Renal cortex interstitium (tissue), 15 donors: ENCODE data around the gene MMP28. TPM values are rescaled to one million over a fixed set of nuclear protein-coding genes. Genes with fewer than 3 reads are reported as not detected.

Experiments
- DNase-seq, 11 donors: peaks; one replicate each; pipeline ENCODE4 v3.0.0-alpha.2; 2013; ENCODE audit warnings: low read depth in 9 of 11, low spot score in 4 of 11; ENCODE audit errors: extremely low read depth in 1 of 11
- long read RNA-seq, 16 experiments: transcript quantifications; one replicate each; lab custom pipeline, GENCODE V29; 2026
- polyA plus RNA-seq, 3 donors: library from polyadenylated mRNA; unstranded; fragments of 120-200 nt; gene quantifications; one replicate each; pipeline ENCODE4 v1.2.1, GENCODE V29; 2013; ENCODE audit not compliant: insufficient read length in 3 of 3

MMP28 gene, protein sequence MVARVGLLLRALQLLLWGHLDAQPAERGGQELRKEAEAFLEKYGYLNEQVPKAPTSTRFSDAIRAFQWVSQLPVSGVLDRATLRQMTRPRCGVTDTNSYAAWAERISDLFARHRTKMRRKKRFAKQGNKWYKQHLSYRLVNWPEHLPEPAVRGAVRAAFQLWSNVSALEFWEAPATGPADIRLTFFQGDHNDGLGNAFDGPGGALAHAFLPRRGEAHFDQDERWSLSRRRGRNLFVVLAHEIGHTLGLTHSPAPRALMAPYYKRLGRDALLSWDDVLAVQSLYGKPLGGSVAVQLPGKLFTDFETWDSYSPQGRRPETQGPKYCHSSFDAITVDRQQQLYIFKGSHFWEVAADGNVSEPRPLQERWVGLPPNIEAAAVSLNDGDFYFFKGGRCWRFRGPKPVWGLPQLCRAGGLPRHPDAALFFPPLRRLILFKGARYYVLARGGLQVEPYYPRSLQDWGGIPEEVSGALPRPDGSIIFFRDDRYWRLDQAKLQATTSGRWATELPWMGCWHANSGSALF
- polyA plus RNA-seq: 1 to 10 TPM; 1.3 to 2.4 (median 2.1) TPM
- long read RNA-seq, donor 1, partial matches to known transcripts: 0 of 1 reads
- long read RNA-seq, donor 1, other reads (novel, unspliced or antisense): 0 of 1 reads
- long read RNA-seq, donor 2: 0 reads
- long read RNA-seq, donor 3, partial matches to known transcripts: 0 of 3 reads
- long read RNA-seq, donor 3, other reads (novel, unspliced or antisense): 0 of 3 reads
- long read RNA-seq, donor 4: 0 reads
- long read RNA-seq, donor 5: 0 reads
- long read RNA-seq, donor 6, partial matches to known transcripts: 128 of 136 reads
- long read RNA-seq, donor 6, other reads (novel, unspliced or antisense): 6 of 136 reads
- long read RNA-seq, donor 7: 0 reads
- long read RNA-seq, donor 8: 0 reads
- long read RNA-seq, donor 9: 0 reads
- long read RNA-seq, donor 10, partial matches to known transcripts: 0 of 3 reads
- long read RNA-seq, donor 10, other reads (novel, unspliced or antisense): 0 of 3 reads
- long read RNA-seq, donor 11: 0 reads
- long read RNA-seq, donor 12: 0 reads
- long read RNA-seq, donor 13: 0 reads
- long read RNA-seq, donor 14: 0 reads
- long read RNA-seq, donor 15: 0 reads
- long read RNA-seq, donor 16, partial matches to known transcripts: 0 of 2 reads
- long read RNA-seq, donor 16, other reads (novel, unspliced or antisense): 0 of 2 reads

DNA sequence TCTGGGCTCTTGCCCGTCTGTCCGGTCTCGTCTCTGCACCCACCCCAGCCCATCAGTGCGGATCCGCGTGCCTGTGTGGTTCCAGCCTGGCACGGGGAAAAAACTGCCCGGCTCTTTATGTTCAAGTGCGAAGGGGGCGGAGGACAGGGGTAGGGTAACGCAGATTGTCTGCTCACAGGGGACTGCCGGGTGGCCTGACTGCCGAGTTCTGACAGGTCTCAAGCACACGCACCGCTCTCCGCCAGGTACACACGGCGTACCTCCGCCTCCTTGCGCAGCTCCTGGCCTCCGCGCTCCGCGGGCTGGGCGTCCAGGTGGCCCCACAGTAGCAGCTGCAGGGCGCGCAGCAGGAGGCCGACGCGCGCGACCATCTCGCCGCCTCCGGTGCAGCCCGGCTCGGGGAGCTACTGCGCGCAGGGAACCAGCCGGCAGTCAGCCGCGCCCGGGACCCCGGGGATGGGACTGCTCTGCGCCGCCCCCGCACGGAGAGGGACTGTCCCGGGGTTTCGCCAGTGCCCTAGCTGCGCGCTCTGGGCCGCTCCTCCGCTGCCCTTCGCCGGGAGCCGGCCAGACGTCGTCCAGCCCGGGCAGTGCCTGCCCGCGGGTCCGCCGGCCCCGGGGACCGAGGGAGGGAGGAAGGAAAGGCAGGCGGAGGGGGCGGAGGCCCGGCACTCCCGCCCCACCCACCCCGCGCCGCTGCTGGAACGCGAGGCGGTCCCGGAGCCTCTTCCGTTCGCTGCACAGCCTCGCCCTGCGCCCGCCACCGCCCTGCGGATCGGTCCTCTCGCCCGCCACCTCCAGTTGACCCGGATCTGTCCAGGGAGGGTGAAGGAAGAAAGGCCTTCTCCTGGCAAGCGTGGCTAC lies at the start of gene MMP28:
Gene MMP28, minus strand, starts transcription at position 635 of the 864 bp plus-strand sequence. Its CDS starts 264 bp downstream, at position 371.
- DNase-seq: peak in 1 of 11 donors; percentile 23

DNA sequence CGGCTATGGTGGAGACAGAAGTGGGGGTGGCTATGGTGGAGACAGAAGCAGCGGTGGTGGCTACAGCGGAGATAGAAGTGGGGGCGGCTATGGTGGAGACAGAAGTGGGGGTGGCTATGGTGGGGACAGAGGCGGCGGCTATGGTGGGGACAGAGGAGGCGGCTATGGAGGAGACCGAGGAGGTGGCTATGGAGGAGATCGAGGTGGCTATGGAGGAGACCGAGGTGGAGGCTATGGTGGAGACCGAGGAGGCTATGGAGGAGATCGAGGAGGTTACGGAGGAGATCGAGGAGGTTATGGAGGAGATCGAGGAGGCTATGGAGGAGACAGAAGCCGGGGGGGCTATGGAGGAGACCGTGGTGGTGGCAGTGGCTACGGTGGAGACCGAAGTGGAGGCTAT lies 49.1 kb upstream of the MMP28 start:
- DNase-seq: no peak

DNA sequence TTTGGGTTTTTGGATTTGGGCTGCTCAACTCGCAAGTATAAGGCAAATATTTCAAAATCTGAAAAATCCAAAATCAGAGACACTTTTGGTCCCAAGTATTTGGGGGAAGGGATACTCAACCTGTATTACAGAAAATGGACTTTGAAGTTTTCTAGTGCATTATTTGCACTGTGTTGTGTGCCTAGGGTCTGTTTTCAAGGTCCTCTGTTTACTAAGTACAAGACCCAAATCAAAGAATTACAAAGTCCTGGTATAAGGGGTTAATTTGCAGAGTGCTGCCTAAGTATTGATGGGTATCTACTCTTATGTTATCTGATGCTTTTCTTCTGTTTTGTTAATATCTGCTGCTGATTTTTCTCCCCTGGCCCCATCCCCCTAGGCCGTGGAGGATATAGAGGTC lies 48.3 kb upstream of the MMP28 start:
- DNase-seq: no peak

DNA sequence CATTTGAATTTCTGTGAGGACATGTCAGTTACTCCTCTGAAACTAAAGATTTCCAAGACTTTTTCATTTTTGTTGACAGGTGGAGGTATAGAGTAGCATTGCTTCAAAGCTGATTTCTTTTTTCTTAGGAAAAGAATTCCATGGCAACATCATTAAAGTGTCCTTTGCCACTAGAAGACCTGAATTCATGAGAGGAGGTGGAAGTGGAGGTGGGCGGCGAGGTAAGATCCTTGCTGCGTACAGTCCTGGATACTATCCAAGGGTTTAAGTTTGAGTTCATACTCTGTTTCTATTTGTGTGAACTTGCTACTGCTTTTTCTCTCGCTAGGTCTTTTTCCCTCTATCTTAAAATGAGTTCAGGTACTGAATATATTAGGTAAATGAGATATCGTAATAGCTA lies 46.8 kb upstream of the MMP28 start:
- DNase-seq: no peak

DNA sequence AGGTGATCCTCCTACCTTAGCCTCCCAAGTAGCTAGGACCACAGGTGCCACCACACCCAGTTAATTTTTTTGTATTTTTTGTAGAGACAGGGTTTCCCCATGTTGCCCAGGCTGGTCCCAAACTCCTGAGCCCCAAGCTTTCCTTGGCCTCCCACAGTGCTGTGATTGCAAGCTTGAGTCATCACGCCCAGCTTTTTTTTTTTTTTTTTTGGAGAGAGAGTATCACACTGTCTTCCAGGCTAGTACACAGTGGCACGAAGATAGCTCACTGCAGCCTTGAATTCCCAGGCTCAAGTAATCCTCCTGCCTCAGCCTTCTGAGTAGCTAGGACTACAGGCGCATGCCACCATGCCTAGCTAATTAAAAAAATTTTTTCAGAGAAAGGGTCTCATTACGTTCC lies 46.1 kb upstream of the MMP28 start:
- DNase-seq: no peak

DNA sequence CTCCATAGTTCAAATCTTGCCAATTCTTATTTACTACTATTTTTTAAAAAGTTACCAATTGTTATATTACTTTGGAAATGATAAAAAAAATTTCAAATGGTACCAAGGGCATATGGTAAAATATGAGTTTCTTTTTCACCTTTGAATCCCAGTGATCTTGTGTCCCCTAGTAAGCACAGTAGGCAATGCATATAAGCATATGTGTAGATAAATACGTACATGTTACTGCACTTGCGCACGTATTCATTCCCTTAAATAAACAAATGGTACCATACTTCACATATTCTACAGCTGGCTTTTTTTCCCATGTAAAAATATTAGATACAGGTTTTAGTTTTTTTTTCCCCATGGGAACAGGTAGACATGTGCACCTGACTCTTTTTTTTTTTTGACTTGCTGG lies 45.7 kb upstream of the MMP28 start:
- DNase-seq: no peak

DNA sequence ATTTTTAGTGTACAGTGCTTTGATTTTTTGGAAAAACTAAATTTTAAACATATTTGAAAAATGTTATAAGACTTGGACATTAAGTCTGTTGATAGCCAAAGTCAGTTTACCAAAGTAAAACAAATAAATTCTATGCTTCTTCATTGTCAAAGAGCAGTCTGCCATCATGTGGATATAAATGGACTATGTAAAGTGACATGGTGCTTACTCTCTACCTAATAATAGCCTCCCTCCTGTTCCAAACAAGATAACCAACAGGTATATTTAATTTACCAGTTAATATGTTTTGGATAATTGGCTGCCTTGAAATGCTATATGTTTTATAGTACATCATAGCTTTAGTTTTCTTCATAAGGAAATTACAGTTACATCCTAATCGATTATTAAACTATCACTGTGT lies 29.8 kb upstream of the MMP28 start:
- DNase-seq: no peak

DNA sequence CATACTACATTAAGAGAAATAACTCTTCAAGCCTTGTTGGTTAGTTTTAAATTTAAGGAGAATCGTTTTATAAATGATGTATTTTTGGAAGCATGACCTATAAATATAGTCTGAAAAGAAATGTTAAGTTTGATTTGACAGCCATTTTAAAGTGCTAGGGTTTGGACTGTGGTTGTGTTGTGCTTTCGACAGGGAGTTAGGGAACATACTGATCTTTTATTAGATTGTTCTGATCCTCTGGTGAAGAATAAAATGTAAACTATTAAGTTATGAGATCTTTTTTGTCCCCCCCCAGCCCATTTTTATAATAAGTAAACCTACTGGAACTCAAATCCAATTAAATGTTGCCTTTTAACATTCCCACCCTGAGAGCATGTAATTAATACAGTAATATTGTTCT lies 25.9 kb upstream of the MMP28 start:
- DNase-seq: no peak

DNA sequence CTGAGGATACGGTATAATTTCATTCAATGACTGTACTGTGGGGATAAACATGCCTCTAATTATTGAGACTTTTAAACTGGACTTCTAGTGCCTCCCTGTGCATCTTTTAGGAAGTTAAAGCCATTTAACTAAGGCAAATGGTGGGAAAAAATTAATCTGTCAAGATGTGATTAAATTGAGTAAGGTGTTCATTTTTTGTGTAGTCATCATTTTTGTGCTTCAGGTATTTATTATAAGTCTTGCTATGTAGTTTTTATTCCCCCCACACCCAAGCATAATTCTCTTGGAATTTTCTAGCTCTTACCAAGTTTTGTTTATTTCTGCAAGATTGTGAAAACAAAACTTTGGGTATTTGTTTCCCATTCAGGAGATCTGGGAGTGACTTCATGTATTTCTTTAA lies 24.0 kb upstream of the MMP28 start:
- DNase-seq: no peak

DNA sequence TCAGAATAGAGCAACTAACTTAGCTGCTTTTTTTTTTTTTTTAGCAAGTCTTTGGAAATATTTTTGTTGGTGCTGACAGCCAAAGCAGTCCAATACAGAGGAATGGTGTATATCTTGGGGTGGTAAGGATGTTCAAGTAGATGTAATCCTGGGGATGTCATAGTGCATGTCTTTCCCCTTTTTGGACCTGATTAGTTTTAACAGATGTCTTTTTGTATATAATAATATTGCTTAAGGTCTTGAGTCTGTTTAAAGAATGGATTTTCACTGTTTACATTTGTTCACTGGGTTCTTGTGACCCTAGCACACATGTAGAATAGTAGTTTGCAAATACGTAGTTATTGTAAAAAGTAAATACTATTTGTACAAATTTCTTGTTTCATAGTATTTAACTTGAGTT lies 21.8 kb upstream of the MMP28 start:
- DNase-seq: no peak

DNA sequence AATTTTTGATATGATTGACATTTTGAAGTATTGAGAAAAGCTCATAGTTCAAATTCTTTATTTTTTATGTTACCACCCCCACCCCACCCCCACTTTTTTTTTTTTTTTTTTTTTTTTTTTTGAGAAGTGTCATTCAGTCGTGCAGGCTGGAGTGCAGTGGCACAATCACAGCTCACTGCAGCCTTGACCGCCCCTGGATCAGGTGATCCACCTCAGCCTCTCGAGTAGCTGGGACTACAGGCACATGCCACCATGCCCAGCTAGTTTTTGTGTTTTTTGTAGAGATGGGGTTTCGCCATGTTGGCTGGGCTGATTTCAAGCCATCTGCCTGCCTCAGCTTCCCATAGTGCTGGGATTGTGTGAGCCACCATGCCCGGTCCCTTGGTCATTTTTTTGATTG lies 21.3 kb upstream of the MMP28 start:
- no peak for DNase-seq

DNA sequence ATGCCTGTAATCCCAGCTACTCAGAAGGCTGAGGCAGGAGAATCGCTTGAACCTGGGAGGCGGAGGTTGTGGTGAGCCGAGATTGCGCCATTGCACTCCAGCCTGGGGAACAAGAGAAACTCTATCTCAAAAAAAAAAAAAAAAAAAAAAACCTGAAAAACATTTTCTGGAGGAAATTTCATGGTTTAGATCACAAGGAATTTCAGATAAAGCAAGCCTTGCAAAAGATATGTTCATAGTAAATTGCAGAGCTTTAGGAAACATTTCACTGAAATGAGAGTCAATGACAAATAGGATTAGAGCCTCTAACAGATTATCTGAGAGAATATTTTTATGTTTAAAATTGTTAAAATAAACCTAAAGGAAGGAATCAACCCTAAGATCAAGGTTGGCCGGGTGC lies 17.0 kb upstream of the MMP28 start:
- DNase-seq: no peak

DNA sequence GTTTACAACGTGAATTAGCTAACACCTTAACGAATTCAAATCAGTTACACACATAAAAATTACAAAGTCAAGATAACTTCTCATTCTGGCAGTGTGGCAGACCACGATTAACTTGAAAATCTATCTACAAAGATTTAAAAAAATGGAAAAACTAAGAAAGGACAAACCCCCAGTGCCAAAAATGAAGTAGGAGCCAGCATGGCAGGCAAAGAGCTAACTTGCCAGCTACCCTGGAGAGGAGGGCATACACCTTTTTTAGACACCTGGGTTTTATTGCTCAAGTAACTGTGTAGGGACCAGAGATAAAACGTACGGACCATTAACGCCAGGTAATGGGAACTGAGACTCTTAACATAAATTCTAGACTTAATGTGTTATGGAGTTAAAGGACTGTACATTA lies 16.3 kb upstream of the MMP28 start:
- DNase-seq: no peak

DNA sequence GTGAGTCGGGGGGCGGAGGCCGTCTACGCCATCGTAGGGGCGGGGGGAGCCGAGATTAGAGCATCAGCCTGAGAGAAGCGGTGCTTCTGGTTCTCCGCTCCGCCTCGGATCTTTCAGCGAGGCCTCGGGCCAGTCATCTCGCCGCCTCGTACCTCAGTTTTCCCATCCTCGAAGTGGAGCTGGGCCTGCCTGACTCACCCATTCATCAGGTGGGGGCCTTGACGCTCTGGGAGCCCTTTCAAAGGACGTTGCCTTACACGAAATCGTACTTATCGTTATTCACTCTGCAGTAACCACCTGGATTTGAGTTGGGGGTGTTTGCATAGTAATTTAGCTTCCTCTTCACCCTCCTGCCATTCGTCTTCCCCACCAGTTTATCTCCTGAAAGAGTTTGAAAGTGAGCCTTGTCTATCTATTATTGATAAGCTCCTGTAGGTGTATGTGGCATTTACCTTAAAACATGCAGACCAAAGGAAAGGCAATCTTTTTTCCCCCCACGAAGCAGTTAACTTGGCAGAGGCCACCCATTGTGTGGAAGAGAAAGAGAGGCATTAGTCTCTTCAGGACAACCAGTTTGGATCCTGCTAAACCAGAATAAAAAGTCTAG lies 14.5 kb upstream of the MMP28 start:
- DNase-seq: peak in 2 of 11 donors; percentile 18 to 32

DNA sequence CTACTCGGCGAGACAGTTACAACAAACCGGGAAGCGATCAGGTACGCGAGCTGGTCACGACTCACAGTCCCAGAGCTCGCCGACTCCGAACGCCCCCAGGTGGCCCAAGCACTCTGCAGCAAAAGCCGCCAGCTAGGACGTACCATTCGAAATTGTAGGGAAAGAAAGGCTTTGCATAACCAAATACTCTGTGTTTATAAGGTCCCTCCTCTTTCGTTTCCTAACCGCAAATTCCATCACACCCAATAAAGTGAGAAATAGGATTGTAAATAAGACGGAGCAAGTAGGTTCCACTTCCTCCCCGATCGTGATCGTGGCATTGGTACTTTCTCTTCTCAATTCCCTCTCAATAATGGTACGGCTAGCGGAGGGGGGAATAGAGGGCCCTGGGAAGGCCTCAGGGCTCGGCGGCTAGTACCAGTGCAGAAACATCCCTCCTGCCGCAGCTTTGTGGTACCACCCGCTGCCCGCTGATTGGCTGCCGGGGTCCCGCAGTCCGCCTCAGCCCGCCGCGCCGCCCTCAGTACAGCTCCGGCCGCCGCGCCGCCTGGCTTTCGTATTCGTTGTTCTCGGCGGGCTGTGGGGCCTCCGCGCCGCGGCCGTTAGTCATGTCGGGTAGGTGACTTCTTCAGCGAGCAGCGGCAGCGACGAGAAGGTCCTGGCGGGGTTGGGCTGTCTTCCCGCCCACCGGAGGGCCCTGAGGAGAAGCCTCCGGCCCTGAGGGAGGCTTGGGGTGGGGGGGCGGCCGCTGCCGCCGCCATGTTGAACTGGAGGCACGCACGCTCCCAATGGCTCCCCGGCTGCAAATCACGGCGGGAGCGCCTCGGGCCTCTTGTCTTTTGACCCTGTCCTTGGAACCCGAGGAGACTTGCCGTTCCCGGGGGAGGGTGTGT lies 13.8 kb upstream of the MMP28 start, which contains the start of gene TAF15:
Gene TAF15, plus strand, starts transcription at position 523 of the 893 bp plus-strand sequence. Its CDS starts 86 bp downstream, at position 609.
- peak; percentile 92 to 98 (median 96) for DNase-seq

DNA sequence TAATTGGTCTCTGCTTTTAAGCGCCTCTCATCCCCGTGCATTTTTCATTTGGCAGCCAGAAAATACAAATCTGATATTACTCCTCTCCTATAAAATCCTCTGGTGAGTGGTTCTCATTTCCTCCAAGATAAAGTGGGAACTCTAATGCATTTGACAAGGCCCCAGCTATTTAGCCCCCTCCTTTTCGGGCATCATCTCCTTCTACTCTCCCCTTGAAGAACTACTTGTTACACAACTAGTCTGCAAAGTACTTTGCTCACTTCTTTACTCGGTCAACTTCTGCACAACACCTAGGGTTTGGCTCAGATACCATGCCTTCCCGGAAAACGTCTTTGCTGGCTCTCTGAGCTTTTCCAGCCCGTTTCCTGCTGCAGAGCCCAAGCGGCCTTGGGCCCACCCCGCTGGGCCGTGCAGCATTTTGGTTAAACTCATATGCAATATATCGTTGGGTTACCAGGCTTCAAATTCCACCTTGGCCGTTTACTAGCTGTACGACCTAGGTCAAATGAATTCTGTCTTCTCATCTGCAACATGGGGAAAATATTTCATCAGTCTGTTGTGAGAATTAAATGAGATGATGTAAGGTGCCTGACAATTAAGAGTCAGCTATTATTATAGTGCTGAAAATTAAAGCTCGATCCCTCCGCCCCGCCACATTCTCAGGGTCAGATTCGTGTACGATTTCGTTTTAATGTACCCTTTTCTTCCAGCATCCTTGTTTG lies 13.0 kb upstream of the MMP28 start:
- DNase-seq: no peak
